K562 (cell line): Measurements from ENCODE around the gene VPREB1. TPM values are rescaled to one million over a fixed set of nuclear protein-coding genes. Genes with fewer than 3 reads are reported as not detected.

Experiments used
- HSF4 ChIP-seq: fragments of 250-450 bp; sonication (Bioruptor Pico); IDR thresholded peaks from 2 replicates; pipeline ENCODE4 v2.1.2; 2022; ENCODE audit warnings: mild to moderate bottlenecking, moderate library complexity, borderline replicate concordance
- MCM7 ChIP-seq, 2 experiments: fragments of 450-650 bp; IDR thresholded peaks; 2 replicates each; pipeline ENCODE4 v1.6.1; 2016 to 2018
- MTA2 ChIP-seq: fragments of 450-650 bp; IDR thresholded peaks from 2 replicates; pipeline ENCODE4 v1.6.1; 2016; ENCODE audit warnings: low read depth
- NFATC3 ChIP-seq: fragments of 450-650 bp; IDR thresholded peaks from 2 replicates; pipeline ENCODE4 v1.6.1; 2017; ENCODE audit warnings: mild to moderate bottlenecking
- POLR2AphosphoS2 ChIP-seq: IDR thresholded peaks from 2 replicates; pipeline ENCODE4 v1.6.1; 2012; ENCODE audit warnings: low read length, improper control_type of control experiment
- RBM34 ChIP-seq: fragments of 200-400 bp; formaldehyde crosslinking; IDR thresholded peaks from 2 replicates; pipeline ENCODE4 v1.6.1; 2018; ENCODE audit warnings: low read length, borderline replicate concordance; ENCODE audit not compliant: insufficient read depth
- ZBTB11 ChIP-seq, 3 experiments: fragments of 200-800 bp in 1 of 3; fragments of 250-450 bp in 1 of 3; fragments of 450-650 bp in 1 of 3; sonication (Bioruptor Pico) in 1 of 3; sonication (Bioruptor generic) in 1 of 3; formaldehyde crosslinking in 1 of 3; IDR thresholded peaks; 2 replicates each; pipeline versions ENCODE4 v1.6.1 to v1.8.0; 2016 to 2022; ENCODE audit warnings: mild to moderate bottlenecking in 2 of 3, missing genetic modification characterization in 2 of 3, missing compliant biosample characterization in 1 of 3, moderate library complexity in 1 of 3
- ZC3H11A ChIP-seq: IDR thresholded peaks from 2 replicates; pipeline ENCODE4 v1.6.1; 2012; ENCODE audit warnings: low read depth, low read length, improper control_type of control experiment
- ZFPM2 ChIP-seq: fragments of 250-450 bp; sonication (Bioruptor Pico); IDR thresholded peaks from 2 replicates; pipeline ENCODE4 v1.5.1; 2022; ENCODE audit warnings: mild to moderate bottlenecking
- ZNF282 ChIP-seq: sonication (generic); formaldehyde crosslinking; IDR thresholded peaks from 2 replicates; pipeline ENCODE4 v1.8.1; 2023; ENCODE audit warnings: missing genetic modification reagents
- ZNF3 ChIP-seq: fragments of 250-450 bp; sonication (Bioruptor Pico); IDR thresholded peaks from 2 replicates; pipeline ENCODE4 v1.5.0; 2021; ENCODE audit warnings: mild to moderate bottlenecking, moderate library complexity
- ZNF512 ChIP-seq: IDR thresholded peaks from 2 replicates; pipeline ENCODE4 v1.6.1; 2016; ENCODE audit warnings: missing genetic modification characterization, missing compliant biosample characterization
- polyA plus RNA-seq, 8 experiments: library from polyadenylated mRNA; depleted of rRNA in 4 of 8; stranded (reverse) in 5 of 8; unstranded in 3 of 8; fragments of >200 nt; fragmentation: Nextera tagmentation in 2 of 8; fragmentation: Illumina TruSeq in 1 of 8; extraction: Ambion mirVana in 2 of 8; extraction: Trizol in 1 of 8; gene quantifications; 2 replicates each; pipeline versions ENCODE4 v1.2.1 to v1.2.3, GENCODE V29; 2011 to 2014; ENCODE audit warnings: inconsistent platforms in 1 of 8, missing spikeins in 1 of 8
- total RNA-seq, 7 experiments: library from RNA; depleted of rRNA in 6 of 7; stranded (reverse); fragments of >200 nt in 6 of 7; fragmentation: Illumina TruSeq in 2 of 7; extraction: Trizol in 2 of 7; gene quantifications; 2 replicates each; pipeline versions ENCODE4 v1.2.1 to v1.2.3, GENCODE V29; 2011 to 2021; ENCODE audit warnings: low replicate concordance in 1 of 7
- TF ChIP-seq, protein P1 (sequence below): sonication (generic); formaldehyde crosslinking; IDR thresholded peaks from 2 replicates; pipeline ENCODE4 v1.4.0; 2020; ENCODE audit warnings: mild to moderate bottlenecking, missing genetic modification reagents
- TF ChIP-seq, protein P2 (sequence below): fragments of 200-800 bp; sonication (Bioruptor generic); IDR thresholded peaks from 2 replicates; pipeline ENCODE4 v1.6.1; 2017; ENCODE audit warnings: missing genetic modification characterization, missing compliant biosample characterization
- TF ChIP-seq, protein P3 (sequence below): IDR thresholded peaks from 3 replicates; pipeline ENCODE4 v1.6.1; 2011; ENCODE audit warnings: borderline replicate concordance, mild to moderate bottlenecking, moderate library complexity; ENCODE audit not compliant: insufficient read length; ENCODE audit errors: extremely low read depth

The VPREB1 gene
- total and polyA plus RNA-seq, 9 of the 15 experiments (the other 6 are each of a cell fraction or from before 2014, with no cell fraction given), result not detected

- TF ChIP-seq, protein P1, sequence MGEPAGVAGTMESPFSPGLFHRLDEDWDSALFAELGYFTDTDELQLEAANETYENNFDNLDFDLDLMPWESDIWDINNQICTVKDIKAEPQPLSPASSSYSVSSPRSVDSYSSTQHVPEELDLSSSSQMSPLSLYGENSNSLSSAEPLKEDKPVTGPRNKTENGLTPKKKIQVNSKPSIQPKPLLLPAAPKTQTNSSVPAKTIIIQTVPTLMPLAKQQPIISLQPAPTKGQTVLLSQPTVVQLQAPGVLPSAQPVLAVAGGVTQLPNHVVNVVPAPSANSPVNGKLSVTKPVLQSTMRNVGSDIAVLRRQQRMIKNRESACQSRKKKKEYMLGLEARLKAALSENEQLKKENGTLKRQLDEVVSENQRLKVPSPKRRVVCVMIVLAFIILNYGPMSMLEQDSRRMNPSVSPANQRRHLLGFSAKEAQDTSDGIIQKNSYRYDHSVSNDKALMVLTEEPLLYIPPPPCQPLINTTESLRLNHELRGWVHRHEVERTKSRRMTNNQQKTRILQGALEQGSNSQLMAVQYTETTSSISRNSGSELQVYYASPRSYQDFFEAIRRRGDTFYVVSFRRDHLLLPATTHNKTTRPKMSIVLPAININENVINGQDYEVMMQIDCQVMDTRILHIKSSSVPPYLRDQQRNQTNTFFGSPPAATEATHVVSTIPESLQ (CRISPR knock-in tag), result no peak
- TF ChIP-seq RBM34, result no peak
- TF ChIP-seq, protein P2, sequence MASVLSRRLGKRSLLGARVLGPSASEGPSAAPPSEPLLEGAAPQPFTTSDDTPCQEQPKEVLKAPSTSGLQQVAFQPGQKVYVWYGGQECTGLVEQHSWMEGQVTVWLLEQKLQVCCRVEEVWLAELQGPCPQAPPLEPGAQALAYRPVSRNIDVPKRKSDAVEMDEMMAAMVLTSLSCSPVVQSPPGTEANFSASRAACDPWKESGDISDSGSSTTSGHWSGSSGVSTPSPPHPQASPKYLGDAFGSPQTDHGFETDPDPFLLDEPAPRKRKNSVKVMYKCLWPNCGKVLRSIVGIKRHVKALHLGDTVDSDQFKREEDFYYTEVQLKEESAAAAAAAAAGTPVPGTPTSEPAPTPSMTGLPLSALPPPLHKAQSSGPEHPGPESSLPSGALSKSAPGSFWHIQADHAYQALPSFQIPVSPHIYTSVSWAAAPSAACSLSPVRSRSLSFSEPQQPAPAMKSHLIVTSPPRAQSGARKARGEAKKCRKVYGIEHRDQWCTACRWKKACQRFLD (CRISPR knock-in tag), result no peak
- TF ChIP-seq MTA2, result no peak
- TF ChIP-seq, protein P3, sequence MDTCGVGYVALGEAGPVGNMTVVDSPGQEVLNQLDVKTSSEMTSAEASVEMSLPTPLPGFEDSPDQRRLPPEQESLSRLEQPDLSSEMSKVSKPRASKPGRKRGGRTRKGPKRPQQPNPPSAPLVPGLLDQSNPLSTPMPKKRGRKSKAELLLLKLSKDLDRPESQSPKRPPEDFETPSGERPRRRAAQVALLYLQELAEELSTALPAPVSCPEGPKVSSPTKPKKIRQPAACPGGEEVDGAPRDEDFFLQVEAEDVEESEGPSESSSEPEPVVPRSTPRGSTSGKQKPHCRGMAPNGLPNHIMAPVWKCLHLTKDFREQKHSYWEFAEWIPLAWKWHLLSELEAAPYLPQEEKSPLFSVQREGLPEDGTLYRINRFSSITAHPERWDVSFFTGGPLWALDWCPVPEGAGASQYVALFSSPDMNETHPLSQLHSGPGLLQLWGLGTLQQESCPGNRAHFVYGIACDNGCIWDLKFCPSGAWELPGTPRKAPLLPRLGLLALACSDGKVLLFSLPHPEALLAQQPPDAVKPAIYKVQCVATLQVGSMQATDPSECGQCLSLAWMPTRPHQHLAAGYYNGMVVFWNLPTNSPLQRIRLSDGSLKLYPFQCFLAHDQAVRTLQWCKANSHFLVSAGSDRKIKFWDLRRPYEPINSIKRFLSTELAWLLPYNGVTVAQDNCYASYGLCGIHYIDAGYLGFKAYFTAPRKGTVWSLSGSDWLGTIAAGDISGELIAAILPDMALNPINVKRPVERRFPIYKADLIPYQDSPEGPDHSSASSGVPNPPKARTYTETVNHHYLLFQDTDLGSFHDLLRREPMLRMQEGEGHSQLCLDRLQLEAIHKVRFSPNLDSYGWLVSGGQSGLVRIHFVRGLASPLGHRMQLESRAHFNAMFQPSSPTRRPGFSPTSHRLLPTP, result no peak
- TF ChIP-seq POLR2AphosphoS2, result no peak
- no peak for TF ChIP-seq ZNF3 (CRISPR knock-in tag)
- TF ChIP-seq ZNF282 (CRISPR knock-in tag), result no peak
- peak in 1 of 2 experiments; percentile 94; a peak in 2 of 4 replicates for TF ChIP-seq MCM7 (IDR thresholded peaks at IDR 0.05)
- TF ChIP-seq ZNF512 (tag), result no peak
- TF ChIP-seq ZBTB11 (CRISPR knock-in tag; IDR thresholded peaks at IDR 0.05), result no peak
- no peak for TF ChIP-seq HSF4
- no peak for TF ChIP-seq ZC3H11A
- no peak for TF ChIP-seq ZFPM2 (CRISPR knock-in tag)
- no peak for TF ChIP-seq NFATC3
Observed at GRCh38 chr22:22210889-22211833, 33.4 kb upstream of the VPREB1 start (continued).
